Memory B cell (primary cell): ENCODE measurements around the gene UBE3A.
A peak's percentile ranks its signal among the peaks of the same experiment; 100 is the strongest.
"Not testable (repeated sequence)": the region's sequence is repeated elsewhere in the genome, so short reads cannot be mapped to it uniquely, and the experiment has no call there.

Experiments used
- ATAC-seq: fragments of 150-1000 bp; cut with Tn5 transposase; 2 replicates; pipeline ENCODE4 v1.10.0; 2021; ENCODE audit warnings: low read depth, mild to moderate bottlenecking, moderate library complexity
- DNase-seq, 2 donors: peaks; one replicate each; pipeline ENCODE4 v3.0.0; 2022; ENCODE audit warnings: low spot score in 2 of 2
- H3K27ac Mint-ChIP-seq: one replicate; pipeline ENCODE4 v1.8.0; 2022; ENCODE audit warnings: mild to moderate bottlenecking, moderate library complexity, mixed read lengths
- H3K27me3 Mint-ChIP-seq: one replicate; pipeline ENCODE4 v1.8.0; 2022; ENCODE audit warnings: mixed read lengths
- H3K36me3 Mint-ChIP-seq: one replicate; pipeline ENCODE4 v1.8.0; 2022; ENCODE audit warnings: mild to moderate bottlenecking, mixed read lengths
- H3K4me1 Mint-ChIP-seq: one replicate; pipeline ENCODE4 v1.8.0; 2022; ENCODE audit warnings: mixed read lengths
- H3K4me3 Mint-ChIP-seq: one replicate; pipeline ENCODE4 v1.8.0; 2022; ENCODE audit warnings: mild to moderate bottlenecking, moderate library complexity, mixed read lengths
- H3K9me3 Mint-ChIP-seq: one replicate; pipeline ENCODE4 v1.8.0; 2022; ENCODE audit warnings: mixed read lengths

The UBE3A gene

GRCh38 chr15:25455226-25455625 is 16.4 kb upstream of the UBE3A start:
- H3K36me3 Mint-ChIP-seq: peaks cover 4% of the 10 kb centered on the region
- no peak overlapping the region for H3K4me3 Mint-ChIP-seq
- no peaks in the 10 kb centered on the region for H3K4me1 Mint-ChIP-seq
- H3K9me3 Mint-ChIP-seq: peaks cover 4% of the 10 kb centered on the region
- no peak for DNase-seq
- no peaks in the 10 kb centered on the region for H3K27me3 Mint-ChIP-seq
- no peak overlapping the region for H3K27ac Mint-ChIP-seq
- ATAC-seq: no peak

GRCh38 chr15:25454771-25455170 is 15.9 kb upstream of the UBE3A start:
- no peak for DNase-seq
- H3K27ac Mint-ChIP-seq: no peak overlapping the region
- no peaks in the 10 kb centered on the region for H3K27me3 Mint-ChIP-seq
- no peaks in the 10 kb centered on the region for H3K4me1 Mint-ChIP-seq
- peaks cover 4% of the 10 kb centered on the region for H3K9me3 Mint-ChIP-seq
- no peak overlapping the region for H3K4me3 Mint-ChIP-seq
- peaks cover 4% of the 10 kb centered on the region for H3K36me3 Mint-ChIP-seq
- no peak for ATAC-seq

GRCh38 chr15:25453246-25453645 is 14.4 kb upstream of the UBE3A start:
- DNase-seq, H3K4me1 Mint-ChIP-seq, H3K27me3 Mint-ChIP-seq, H3K27ac Mint-ChIP-seq, H3K9me3 Mint-ChIP-seq, H3K4me3 Mint-ChIP-seq, H3K36me3 Mint-ChIP-seq, ATAC-seq: not testable (repeated sequence)

GRCh38 chr15:25451501-25451900 is 12.7 kb upstream of the UBE3A start:
- DNase-seq (no peak), ATAC-seq (no peak)
- peaks cover 4% of the 10 kb centered on the region for H3K36me3 Mint-ChIP-seq
- no peaks in the 10 kb centered on the region for H3K27me3 Mint-ChIP-seq
- no peak overlapping the region for H3K27ac Mint-ChIP-seq
- H3K4me1 Mint-ChIP-seq: no peaks in the 10 kb centered on the region
- peaks cover 4% of the 10 kb centered on the region for H3K9me3 Mint-ChIP-seq
- H3K4me3 Mint-ChIP-seq: no peak overlapping the region

- Mint-ChIP-seq H3K4me3 (no peak overlapping the region), H3K9me3 (peaks cover 4% of the 10 kb centered on the region), H3K36me3 (peaks cover 4% of the 10 kb centered on the region), H3K27me3 (no peaks in the 10 kb centered on the region), H3K27ac (no peak overlapping the region), H3K4me1 (no peaks in the 10 kb centered on the region)
- ATAC-seq: no peak
- no peak for DNase-seq
Observed at GRCh38 chr15:25450163-25450562, 11.3 kb upstream of the UBE3A start.

GRCh38 chr15:25446076-25446475 is 7.3 kb upstream of the UBE3A start:
- no peak overlapping the region for H3K4me3 Mint-ChIP-seq
- DNase-seq (no peak), ATAC-seq (no peak)
- no peaks in the 10 kb centered on the region for H3K4me1 Mint-ChIP-seq
- H3K36me3 Mint-ChIP-seq: peaks cover 5% of the 10 kb centered on the region
- H3K27me3 Mint-ChIP-seq: no peaks in the 10 kb centered on the region
- H3K9me3 Mint-ChIP-seq: peaks cover 2% of the 10 kb centered on the region
- H3K27ac Mint-ChIP-seq: no peak overlapping the region

- Mint-ChIP-seq H3K4me3 (no peak overlapping the region), H3K27ac (no peak overlapping the region), H3K4me1 (no peaks in the 10 kb centered on the region), H3K27me3 (no peaks in the 10 kb centered on the region), H3K36me3 (peaks cover 5% of the 10 kb centered on the region), H3K9me3 (peaks cover 2% of the 10 kb centered on the region)
- ATAC-seq: no peak
- no peak for DNase-seq
Observed at GRCh38 chr15:25445412-25445811, 6.6 kb upstream of the UBE3A start.

- H3K27me3 Mint-ChIP-seq: no peaks in the 10 kb centered on the region
- H3K9me3 Mint-ChIP-seq: peaks cover 2% of the 10 kb centered on the region
- no peak for DNase-seq
- H3K27ac Mint-ChIP-seq: no peak overlapping the region
- ATAC-seq: no peak
- peaks cover 9% of the 10 kb centered on the region for H3K4me1 Mint-ChIP-seq
- H3K36me3 Mint-ChIP-seq: peaks cover 7% of the 10 kb centered on the region
- H3K4me3 Mint-ChIP-seq: no peak overlapping the region
Observed at GRCh38 chr15:25441111-25441510, 2.3 kb upstream of the UBE3A start.

- Mint-ChIP-seq H3K4me3 (peak overlapping the region; percentile 91), H3K36me3 (peaks cover 8% of the 10 kb centered on the region), H3K27ac (peak overlapping the region; percentile 58), H3K4me1 (peaks cover 19% of the 10 kb centered on the region), H3K9me3 (peaks cover 2% of the 10 kb centered on the region), H3K27me3 (no peaks in the 10 kb centered on the region)
- ATAC-seq: no peak
- no peak for DNase-seq
Observed at GRCh38 chr15:25439369-25439836, 579 bp upstream of the UBE3A start.

- H3K4me1 Mint-ChIP-seq: peaks cover 19% of the 10 kb centered on the region
- peaks cover 8% of the 10 kb centered on the region for H3K36me3 Mint-ChIP-seq
- peak; percentile 27 for ATAC-seq
- H3K4me3 Mint-ChIP-seq: peak overlapping the region; percentile 91
- H3K9me3 Mint-ChIP-seq: peaks cover 2% of the 10 kb centered on the region
- no peaks in the 10 kb centered on the region for H3K27me3 Mint-ChIP-seq
- DNase-seq: peak; percentile 54 to 58
- peak overlapping the region; percentile 84 for H3K27ac Mint-ChIP-seq
Observed at GRCh38 chr15:25437777-25438600, 835 bp downstream of the UBE3A start.

- no peak for ATAC-seq
- no peaks in the 10 kb centered on the region for H3K27me3 Mint-ChIP-seq
- DNase-seq: no peak
- peaks cover 26% of the 10 kb centered on the region for H3K4me1 Mint-ChIP-seq
- H3K27ac Mint-ChIP-seq: no peak overlapping the region
- no peak overlapping the region for H3K4me3 Mint-ChIP-seq
- no peaks in the 10 kb centered on the region for H3K9me3 Mint-ChIP-seq
- H3K36me3 Mint-ChIP-seq: peaks cover 5% of the 10 kb centered on the region
Observed at GRCh38 chr15:25436707-25437106, 2.1 kb downstream of the UBE3A start.

GRCh38 chr15:25435474-25436243 is 3.2 kb downstream of the UBE3A start:
- no peak overlapping the region for H3K27ac Mint-ChIP-seq
- peaks cover 5% of the 10 kb centered on the region for H3K36me3 Mint-ChIP-seq
- no peak overlapping the region for H3K4me3 Mint-ChIP-seq
- DNase-seq (no peak), ATAC-seq (no peak)
- no peaks in the 10 kb centered on the region for H3K27me3 Mint-ChIP-seq
- peaks cover 33% of the 10 kb centered on the region for H3K4me1 Mint-ChIP-seq
- H3K9me3 Mint-ChIP-seq: no peaks in the 10 kb centered on the region

- no peak for ATAC-seq
- peaks cover 5% of the 10 kb centered on the region for H3K36me3 Mint-ChIP-seq
Observed at GRCh38 chr15:25433118-25433865, 5.5 kb downstream of the UBE3A start.

More at GRCh38 chr15:25433118-25433865, 5.5 kb downstream of the UBE3A start:
- Mint-ChIP-seq H3K4me1 (peaks cover 38% of the 10 kb centered on the region), H3K9me3 (no peaks in the 10 kb centered on the region), H3K4me3 (no peak overlapping the region), H3K27ac (peak overlapping the region; percentile 18), H3K27me3 (no peaks in the 10 kb centered on the region)
- no peak for DNase-seq
